Measurements from ENCODE around the gene GRK6.

The GRK6 gene

GRCh38 chr5:177426566-177427210 is at the start of gene GRK6:
Gene GRK6 (plus strand): TSS chr5:177426676. CDS start chr5:177426846, 170 bp downstream.
- DNase-seq: peak; percentile 79

GRCh38 chr5:177377851-177378776 is 48.4 kb upstream of the GRK6 start:
- no peak for DNase-seq

GRCh38 chr5:177378884-177379883 is 47.3 kb upstream of the GRK6 start:
- DNase-seq: peak; percentile 58

GRCh38 chr5:177380805-177381126 is 45.7 kb upstream of the GRK6 start:
- no peak for DNase-seq

GRCh38 chr5:177382423-177383029 is 44.0 kb upstream of the GRK6 start:
- peak; percentile 68 for DNase-seq

- no peak for DNase-seq
Observed at GRCh38 chr5:177383181-177383580, 43.3 kb upstream of the GRK6 start.

GRCh38 chr5:177384134-177384533 is 42.3 kb upstream of the GRK6 start, which contains the start of gene SLC34A1:
Gene SLC34A1 (plus strand): TSS chr5:177384434. CDS start chr5:177385742, 1,308 bp downstream.
- no peak for DNase-seq

GRCh38 chr5:177385720-177386119 is 40.8 kb upstream of the GRK6 start:
- DNase-seq: no peak

GRCh38 chr5:177386542-177386941 is 39.9 kb upstream of the GRK6 start:
- DNase-seq: no peak

GRCh38 chr5:177387405-177387804 is 39.1 kb upstream of the GRK6 start:
- no peak for DNase-seq

GRCh38 chr5:177388521-177389052 is 37.9 kb upstream of the GRK6 start:
- DNase-seq: no peak

- peak; percentile 69 for DNase-seq
Observed at GRCh38 chr5:177389241-177390169, 37.0 kb upstream of the GRK6 start.

- peak; percentile 92 for DNase-seq
Observed at GRCh38 chr5:177390363-177391300, 35.8 kb upstream of the GRK6 start.

GRCh38 chr5:177392765-177393164 is 33.7 kb upstream of the GRK6 start:
- DNase-seq: no peak

GRCh38 chr5:177393206-177393765 is 33.2 kb upstream of the GRK6 start:
- no peak for DNase-seq

GRCh38 chr5:177393990-177394389 is 32.5 kb upstream of the GRK6 start:
- DNase-seq: no peak

- DNase-seq: no peak
Observed at GRCh38 chr5:177396078-177396477, 30.4 kb upstream of the GRK6 start.

GRCh38 chr5:177396807-177397206 is 29.7 kb upstream of the GRK6 start:
- no peak for DNase-seq

GRCh38 chr5:177397875-177398390 is 28.5 kb upstream of the GRK6 start:
- no peak for DNase-seq

All from CD4-positive, alpha-beta T cell treated with Interleukin-17A for 4 hours (primary cell).